Gastrocnemius medialis (tissue), 4 donors: Measurements from ENCODE around the gene PTPRCAP.

ENCODE experiments used
- POLR2A ChIP-seq, 2 donors: fragments of 450-650 bp; IDR thresholded peaks; one replicate each; pipeline ENCODE4 v1.6.1; 2017; ENCODE audit warnings: antibody characterized with exemption in 2 of 2, mild to moderate bottlenecking in 2 of 2, moderate library complexity in 2 of 2
- TF ChIP-seq, protein P1 (sequence below), 5 experiments: fragments of 450-650 bp in 3 of 5; fragments of 200-600 bp in 2 of 5; sonication (generic) in 2 of 5; IDR thresholded peaks in 4 of 5; conservative IDR thresholded peaks in 1 of 5; 1 replicate in 4 of 5; 2 replicates in 1 of 5; pipeline ENCODE4 v1.5.1; 2016 to 2019; ENCODE audit warnings: antibody characterized with exemption in 5 of 5, mild to moderate bottlenecking in 3 of 5, moderate library complexity in 3 of 5

DNA sequence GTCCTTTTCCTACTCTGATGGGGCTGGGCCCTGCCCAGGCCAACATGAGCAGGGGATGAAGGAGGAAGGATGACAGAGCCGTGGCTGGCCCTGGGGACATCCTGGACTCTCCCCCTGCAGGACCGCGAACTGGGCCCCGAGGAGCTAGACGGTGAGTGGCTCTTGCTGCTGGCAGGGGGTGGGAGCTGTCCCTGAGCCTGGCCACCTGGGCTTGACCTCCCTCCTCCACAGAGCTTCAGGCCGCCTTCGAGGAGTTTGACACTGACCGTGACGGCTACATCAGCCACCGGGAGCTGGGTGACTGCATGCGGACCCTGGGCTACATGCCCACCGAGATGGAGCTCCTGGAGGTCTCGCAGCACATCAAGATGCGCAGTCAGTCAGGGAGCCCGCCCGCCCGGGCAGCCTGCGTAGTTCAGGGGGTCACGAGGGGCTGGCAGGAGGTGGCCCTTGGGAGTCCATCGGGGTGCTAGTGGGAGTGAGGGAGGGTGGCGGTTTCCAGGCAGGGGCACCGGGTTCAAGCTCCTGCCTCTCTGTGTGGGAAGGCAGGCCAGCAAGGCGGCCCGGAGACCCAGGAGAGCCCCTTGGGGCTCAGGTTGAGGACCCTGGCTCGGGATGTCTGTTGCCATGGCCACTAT, 18.7 kb upstream of the PTPRCAP start:
- TF ChIP-seq, protein P1, sequence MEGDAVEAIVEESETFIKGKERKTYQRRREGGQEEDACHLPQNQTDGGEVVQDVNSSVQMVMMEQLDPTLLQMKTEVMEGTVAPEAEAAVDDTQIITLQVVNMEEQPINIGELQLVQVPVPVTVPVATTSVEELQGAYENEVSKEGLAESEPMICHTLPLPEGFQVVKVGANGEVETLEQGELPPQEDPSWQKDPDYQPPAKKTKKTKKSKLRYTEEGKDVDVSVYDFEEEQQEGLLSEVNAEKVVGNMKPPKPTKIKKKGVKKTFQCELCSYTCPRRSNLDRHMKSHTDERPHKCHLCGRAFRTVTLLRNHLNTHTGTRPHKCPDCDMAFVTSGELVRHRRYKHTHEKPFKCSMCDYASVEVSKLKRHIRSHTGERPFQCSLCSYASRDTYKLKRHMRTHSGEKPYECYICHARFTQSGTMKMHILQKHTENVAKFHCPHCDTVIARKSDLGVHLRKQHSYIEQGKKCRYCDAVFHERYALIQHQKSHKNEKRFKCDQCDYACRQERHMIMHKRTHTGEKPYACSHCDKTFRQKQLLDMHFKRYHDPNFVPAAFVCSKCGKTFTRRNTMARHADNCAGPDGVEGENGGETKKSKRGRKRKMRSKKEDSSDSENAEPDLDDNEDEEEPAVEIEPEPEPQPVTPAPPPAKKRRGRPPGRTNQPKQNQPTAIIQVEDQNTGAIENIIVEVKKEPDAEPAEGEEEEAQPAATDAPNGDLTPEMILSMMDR (IDR thresholded peaks at IDR 0.05 in 4 of 5, conservative IDR thresholded peaks at IDR 0.05 in 1 of 5): no peak
- TF ChIP-seq POLR2A (IDR thresholded peaks at IDR 0.05): no peak
